GM19468 (cell line): ENCODE data around the gene PLEKHH2.
"Not testable (repeated sequence)": the region's sequence is repeated elsewhere in the genome, so short reads cannot be mapped to it uniquely, and the experiment has no call there.

Experiments used
- ATAC-seq: cut with Tn5 transposase; IDR thresholded peaks from one replicate; pipeline ENCODE4 v1.9.1; 2021; ENCODE audit warnings: mild to moderate bottlenecking, moderate library complexity, moderate number of reproducible peaks; ENCODE audit not compliant: unreplicated experiment; ENCODE audit errors: extremely low read depth

The PLEKHH2 gene

GRCh38 chr2:43708891-43709290, 71.8 kb downstream of the PLEKHH2 start:
- no peak for ATAC-seq

- no peak for ATAC-seq
Observed at GRCh38 chr2:43710866-43711265, 73.8 kb downstream of the PLEKHH2 start.

GRCh38 chr2:43714164-43714563, 77.1 kb downstream of the PLEKHH2 start:
- no peak for ATAC-seq

GRCh38 chr2:43715300-43716098, 78.4 kb downstream of the PLEKHH2 start:
- no peak for ATAC-seq

- ATAC-seq: no peak
Observed at GRCh38 chr2:43717322-43717721, 80.3 kb downstream of the PLEKHH2 start.

GRCh38 chr2:43718530-43719124, 81.6 kb downstream of the PLEKHH2 start:
- ATAC-seq: no peak

- no peak for ATAC-seq
Observed at GRCh38 chr2:43724728-43725526, 87.9 kb downstream of the PLEKHH2 start.

GRCh38 chr2:43725711-43726246, 88.7 kb downstream of the PLEKHH2 start:
- no peak for ATAC-seq

- not testable (repeated sequence) for ATAC-seq
Observed at GRCh38 chr2:43726961-43727633, 90.0 kb downstream of the PLEKHH2 start.

GRCh38 chr2:43727634-43728014, 90.6 kb downstream of the PLEKHH2 start:
- ATAC-seq: no peak

GRCh38 chr2:43729491-43730174, 92.6 kb downstream of the PLEKHH2 start:
- no peak for ATAC-seq

- ATAC-seq: no peak
Observed at GRCh38 chr2:43731211-43731610, 94.2 kb downstream of the PLEKHH2 start.

GRCh38 chr2:43736637-43737036, 99.6 kb downstream of the PLEKHH2 start:
- no peak for ATAC-seq

- no peak for ATAC-seq
Observed at GRCh38 chr2:43737097-43737854, 100.2 kb downstream of the PLEKHH2 start.

GRCh38 chr2:43737855-43738254, 100.8 kb downstream of the PLEKHH2 start:
- no peak for ATAC-seq

- no peak for ATAC-seq
Observed at GRCh38 chr2:43738257-43738656, 101.2 kb downstream of the PLEKHH2 start.

GRCh38 chr2:43743706-43744105, 106.6 kb downstream of the PLEKHH2 start:
- ATAC-seq: no peak

GRCh38 chr2:43745457-43745856, 108.4 kb downstream of the PLEKHH2 start:
- no peak for ATAC-seq

GRCh38 chr2:43748333-43748732, 111.3 kb downstream of the PLEKHH2 start:
- ATAC-seq: no peak
